PFSK-1 (cell line): ENCODE results near the gene SLC18A3.

Source experiments
- POLR2AphosphoS5 ChIP-seq: IDR thresholded peaks from 2 replicates; pipeline ENCODE4 v1.6.1; 2012; ENCODE audit warnings: low read depth, mild to moderate bottlenecking, control low read depth, low read length, moderate library complexity
- REST ChIP-seq, 2 experiments: IDR thresholded peaks; 2 replicates each; pipeline versions ENCODE4 v1.6.1 to v1.8.0; 2011 to 2012; ENCODE audit warnings: low read depth in 2 of 2, low read length in 2 of 2, control low read depth in 1 of 2, inconsistent platforms in 1 of 2, mild to moderate bottlenecking in 1 of 2, moderate library complexity in 1 of 2; ENCODE audit not compliant: insufficient read depth in 1 of 2
- TAF1 ChIP-seq: IDR thresholded peaks from 2 replicates; pipeline ENCODE4 v1.6.1; 2012; ENCODE audit warnings: low read length, control low read depth, borderline replicate concordance; ENCODE audit not compliant: insufficient read depth

DNA sequence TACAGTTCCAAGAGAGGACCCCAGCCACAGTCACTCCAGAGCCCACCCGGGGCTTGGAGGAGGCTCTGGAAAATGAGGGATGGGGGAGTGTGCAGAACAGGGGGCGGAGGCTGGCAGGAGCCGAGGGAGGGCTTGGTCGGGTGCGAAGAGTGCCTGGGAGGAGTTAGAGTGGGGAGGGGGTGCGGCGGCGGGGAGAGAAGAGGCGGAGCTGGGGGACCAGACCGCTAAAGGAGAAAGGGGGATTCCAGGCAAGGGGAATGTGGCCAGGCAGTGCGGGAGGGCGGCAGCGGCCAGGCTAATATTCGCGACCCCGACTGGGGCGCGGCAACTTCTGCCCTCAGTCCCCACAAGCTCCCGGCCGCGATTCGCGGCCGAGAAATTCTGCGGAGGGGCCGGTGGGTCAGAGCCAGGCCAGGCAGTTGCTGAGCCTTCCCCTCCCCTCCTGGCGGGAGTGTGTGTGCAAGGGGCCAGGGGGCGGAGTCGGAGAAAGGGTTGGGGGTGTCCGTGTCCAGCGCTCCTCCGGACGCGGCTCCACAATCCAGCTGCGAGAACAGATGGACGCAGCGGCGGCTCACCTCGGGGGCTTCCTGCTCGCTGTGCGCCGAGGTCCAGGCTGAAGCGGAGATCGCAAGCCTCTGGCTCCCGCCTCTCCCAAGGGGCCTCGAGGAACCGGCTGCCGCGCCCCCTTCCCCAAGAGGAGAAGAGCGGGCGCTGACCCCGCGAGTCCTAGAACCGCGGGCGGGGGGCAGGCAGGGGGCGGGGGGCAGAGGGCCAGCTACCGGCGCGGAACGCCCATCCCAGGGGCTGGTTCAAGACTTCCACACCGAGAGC lies 612 bp upstream of the SLC18A3 start:
- TF ChIP-seq POLR2AphosphoS5 (no peak), TAF1 (no peak), REST (IDR thresholded peaks at IDR 0.05; ENCODE audit: insufficient read depth in 1 of 2, low read depth in 2 of 2, low read length in 2 of 2) (no peak)
